Endothelial cell (in vitro differentiated cells): ENCODE measurements around the gene SLF2. TPM values are rescaled to one million over a fixed set of nuclear protein-coding genes. Genes with fewer than 3 reads are reported as not detected.

Experiments
- DNase-seq: peaks from one replicate; pipeline ENCODE4 v3.0.0; 2021; ENCODE audit warnings: low spot score
- H3K27ac Mint-ChIP-seq: one replicate; pipeline ENCODE4 v1.8.0; 2021; ENCODE audit warnings: mixed read lengths, inconsistent platforms; ENCODE audit not compliant: unreplicated experiment
- H3K27me3 Mint-ChIP-seq: one replicate; pipeline ENCODE4 v1.8.0; 2021; ENCODE audit warnings: mild to moderate bottlenecking, moderate library complexity, mixed read lengths, inconsistent platforms; ENCODE audit not compliant: unreplicated experiment
- H3K36me3 Mint-ChIP-seq: one replicate; pipeline ENCODE4 v1.8.0; 2021; ENCODE audit warnings: mild to moderate bottlenecking, low read depth, mixed read lengths, inconsistent platforms; ENCODE audit not compliant: unreplicated experiment
- H3K4me1 Mint-ChIP-seq: one replicate; pipeline ENCODE4 v1.8.0; 2021; ENCODE audit warnings: mild to moderate bottlenecking, mixed read lengths, inconsistent platforms; ENCODE audit not compliant: unreplicated experiment
- H3K4me3 Mint-ChIP-seq: one replicate; pipeline ENCODE4 v1.8.0; 2021; ENCODE audit warnings: mild to moderate bottlenecking, mixed read lengths, inconsistent platforms; ENCODE audit not compliant: unreplicated experiment
- H3K9me3 Mint-ChIP-seq: one replicate; pipeline ENCODE4 v1.8.0; 2021; ENCODE audit warnings: mixed read lengths, inconsistent platforms; ENCODE audit not compliant: unreplicated experiment
- CTCF ChIP-seq: fragments of 200-600 bp; sonication (generic); IDR thresholded peaks from one replicate; pipeline ENCODE4 v1.5.0; 2021; ENCODE audit warnings: antibody characterized with exemption; ENCODE audit not compliant: unreplicated experiment
- total RNA-seq: library from RNA; stranded (reverse); fragmentation: NEBNext Ultra II Directional; extraction: Animal tissue kit (Norgen Biotek cat#: 25700); gene quantifications from one replicate; pipeline ENCODE4 v1.2.1, GENCODE V29; 2021; ENCODE audit not compliant: unreplicated experiment

Gene SLF2
- total RNA-seq, 1 donor from 2014 or later = 31.2 TPM

- no peaks in the 10 kb centered on the region for H3K9me3 Mint-ChIP-seq
- peak overlapping the region; percentile 64 for H3K27ac Mint-ChIP-seq
- no peak for TF ChIP-seq CTCF
- peak overlapping the region; percentile 65 for H3K4me3 Mint-ChIP-seq
- peaks cover 27% of the 10 kb centered on the region for H3K36me3 Mint-ChIP-seq
- H3K4me1 Mint-ChIP-seq = peaks cover 13% of the 10 kb centered on the region
- peaks cover 17% of the 10 kb centered on the region for H3K27me3 Mint-ChIP-seq
- DNase-seq = no peak
Measured at GRCh38 chr10:100985336-100985735, 72.6 kb downstream of the SLF2 start.

- Mint-ChIP-seq H3K4me3 (peak overlapping the region; percentile 100), H3K27me3 (peaks cover 17% of the 10 kb centered on the region), H3K4me1 (peaks cover 18% of the 10 kb centered on the region), H3K9me3 (no peaks in the 10 kb centered on the region), H3K36me3 (peaks cover 29% of the 10 kb centered on the region), H3K27ac (no peak overlapping the region)
- no peak for TF ChIP-seq CTCF
- no peak for DNase-seq
Measured at GRCh38 chr10:100986623-100986951, 73.8 kb downstream of the SLF2 start.

GRCh38 chr10:100986952-100987684, 74.4 kb downstream of the SLF2 start, which contains the start of the genes MRPL43 and TWNK:
Gene MRPL43 (minus strand): TSS chr10:100987497. CDS start chr10:100987443, 54 bp downstream.
Gene TWNK (plus strand): TSS chr10:100987543. CDS start chr10:100988211, 668 bp downstream.
- TF ChIP-seq CTCF = no peak
- Mint-ChIP-seq H3K4me3 (peak within 1 kb of the TSS; percentile 100), H3K4me1 (peaks cover 18% of the 10 kb centered on the region), H3K9me3 (no peaks in the 10 kb centered on the region), H3K36me3 (peaks cover 26% of the 10 kb centered on the region), H3K27me3 (peaks cover 17% of the 10 kb centered on the region), H3K27ac (peak within 1 kb of the TSS; percentile 76)
- DNase-seq = peak; percentile 80

GRCh38 chr10:100987685-100988049, 74.9 kb downstream of the SLF2 start:
- no peak for TF ChIP-seq CTCF
- Mint-ChIP-seq H3K27ac (peak overlapping the region; percentile 76), H3K36me3 (peaks cover 21% of the 10 kb centered on the region), H3K4me3 (peak overlapping the region; percentile 100), H3K9me3 (no peaks in the 10 kb centered on the region), H3K27me3 (peaks cover 15% of the 10 kb centered on the region), H3K4me1 (peaks cover 20% of the 10 kb centered on the region)
- no peak for DNase-seq

- Mint-ChIP-seq H3K27ac (peak overlapping the region; percentile 76), H3K4me1 (peaks cover 24% of the 10 kb centered on the region), H3K9me3 (no peaks in the 10 kb centered on the region)
Measured at GRCh38 chr10:100988166-100988565, 75.4 kb downstream of the SLF2 start.

More at GRCh38 chr10:100988166-100988565, 75.4 kb downstream of the SLF2 start:
- no peak for TF ChIP-seq CTCF
- no peak for DNase-seq
- H3K36me3 Mint-ChIP-seq = peaks cover 17% of the 10 kb centered on the region
- peak overlapping the region; percentile 100 for H3K4me3 Mint-ChIP-seq
- H3K27me3 Mint-ChIP-seq = peaks cover 13% of the 10 kb centered on the region
